Neural cell (in vitro differentiated cells): ENCODE results near the gene UHRF2. TPM values are rescaled to one million over a fixed set of nuclear protein-coding genes. Genes with fewer than 3 reads are reported as not detected.

Experiments used
- H2AFZ ChIP-seq: fragments of 200-600, 300-800 bp; sonication (generic), shearing (Covaris generic); 2 replicates; pipeline ENCODE4 v1.6.0; 2014; ENCODE audit warnings: low read depth, mild to moderate bottlenecking, antibody characterized with exemption, low read length, moderate library complexity
- H3F3A ChIP-seq: fragments of 200-600 bp; shearing (Covaris generic); 2 replicates; pipeline ENCODE4 v1.6.1; 2016; ENCODE audit warnings: mild to moderate bottlenecking, moderate library complexity, mixed read lengths, antibody characterized with exemption, low read length; ENCODE audit not compliant: insufficient read depth, poor library complexity, severe bottlenecking
- H3K27ac ChIP-seq: fragments of 200-600, 300-800 bp; sonication (generic), shearing (Covaris generic); 2 replicates; pipeline ENCODE4 v1.5.1; 2014; ENCODE audit warnings: mild to moderate bottlenecking, low read length, moderate library complexity
- H3K27me3 ChIP-seq: fragments of 300-800, 200-600 bp; sonication (generic), shearing (Covaris generic); 2 replicates; pipeline ENCODE4 v1.6.0; 2014; ENCODE audit warnings: mild to moderate bottlenecking, low read depth, low read length, moderate library complexity; ENCODE audit not compliant: insufficient read depth
- H3K36me3 ChIP-seq: fragments of 300-800, 200-600 bp; sonication (generic), shearing (Covaris generic); 2 replicates; pipeline ENCODE4 v1.5.1; 2014; ENCODE audit warnings: mild to moderate bottlenecking, antibody characterized with exemption, low read length, moderate library complexity; ENCODE audit not compliant: insufficient read depth
- H3K4me2 ChIP-seq: fragments of 300-800, 200-600 bp; sonication (generic), shearing (Covaris generic); 2 replicates; pipeline ENCODE4 v1.6.0; 2014; ENCODE audit warnings: mild to moderate bottlenecking, low read length
- H3K4me3 ChIP-seq: fragments of 300-800, 200-600 bp; sonication (generic), shearing (Covaris generic); 2 replicates; pipeline ENCODE4 v1.5.1; 2014; ENCODE audit warnings: mild to moderate bottlenecking, low read length, moderate library complexity
- H3K79me2 ChIP-seq: fragments of 200-600 bp; shearing (Covaris generic); replicated peaks from 2 replicates; pipeline ENCODE4 v1.6.0; 2014; ENCODE audit warnings: mild to moderate bottlenecking, low read length, moderate library complexity; ENCODE audit not compliant: insufficient read depth
- H3K9ac ChIP-seq: fragments of 300-800, 200-600 bp; sonication (generic), shearing (Covaris generic); 2 replicates; pipeline ENCODE4 v1.6.1; 2016; ENCODE audit warnings: mild to moderate bottlenecking, low read length, mixed read lengths
- H3K9me2 ChIP-seq: fragments of 200-600 bp; shearing (Covaris generic); 2 replicates; pipeline ENCODE4 v1.6.1; 2016; ENCODE audit warnings: mild to moderate bottlenecking, low read length, mixed read lengths; ENCODE audit not compliant: insufficient read depth
- H3K9me3 ChIP-seq: fragments of 200-600, 300-800 bp; sonication (generic), shearing (Covaris generic); 2 replicates; pipeline ENCODE4 v1.6.1; 2016; ENCODE audit warnings: mild to moderate bottlenecking, mixed run types, low read length, moderate library complexity, mixed read lengths
- H4K20me1 ChIP-seq: fragments of 200-600 bp; shearing (Covaris generic); 2 replicates; pipeline ENCODE4 v1.6.1; 2016; ENCODE audit warnings: mild to moderate bottlenecking, mixed run types; ENCODE audit not compliant: insufficient read depth
- CTCF ChIP-seq: fragments of 450-650 bp; IDR thresholded peaks from 2 replicates; pipeline ENCODE4 v1.5.1; 2014; ENCODE audit warnings: antibody characterized with exemption, mild to moderate bottlenecking, moderate library complexity; ENCODE audit not compliant: poor library complexity, severe bottlenecking
- EP300 ChIP-seq: fragments of 450-650 bp; conservative IDR thresholded peaks from 2 replicates; pipeline ENCODE4 v1.6.1; 2014; ENCODE audit warnings: antibody characterized with exemption, mild to moderate bottlenecking, moderate library complexity; ENCODE audit not compliant: poor library complexity, severe bottlenecking
- EZH2 ChIP-seq: fragments of 200-600, 300-800 bp; shearing (Covaris generic), sonication (generic); IDR thresholded peaks from 2 replicates; pipeline ENCODE4 v1.6.1; 2014; ENCODE audit warnings: antibody characterized with exemption, low read length, borderline replicate concordance, mild to moderate bottlenecking; ENCODE audit not compliant: insufficient read depth, poor library complexity, severe bottlenecking
- MXI1 ChIP-seq: fragments of 450-650 bp; conservative IDR thresholded peaks from 2 replicates; pipeline ENCODE4 v1.6.1; 2014; ENCODE audit warnings: antibody characterized with exemption, mild to moderate bottlenecking; ENCODE audit not compliant: poor library complexity, severe bottlenecking
- POLR2AphosphoS5 ChIP-seq: IDR thresholded peaks from 2 replicates; pipeline ENCODE4 v1.6.1; 2012
- RAD21 ChIP-seq: fragments of 450-650 bp; conservative IDR thresholded peaks from 2 replicates; pipeline ENCODE4 v1.6.1; 2014; ENCODE audit warnings: antibody characterized with exemption, mild to moderate bottlenecking, moderate library complexity
- REST ChIP-seq: IDR thresholded peaks from 2 replicates; pipeline ENCODE4 v1.6.1; 2012; ENCODE audit warnings: borderline replicate concordance
- SMC3 ChIP-seq: fragments of 450-650 bp; conservative IDR thresholded peaks from 2 replicates; pipeline ENCODE4 v1.6.1; 2014; ENCODE audit warnings: antibody characterized with exemption, mild to moderate bottlenecking, moderate library complexity; ENCODE audit not compliant: poor library complexity
- TAF1 ChIP-seq: IDR thresholded peaks from 2 replicates; pipeline ENCODE4 v1.6.1; 2012; ENCODE audit warnings: low read depth
- polyA plus RNA-seq: library from polyadenylated mRNA; depleted of rRNA; stranded (reverse); fragments of >200 nt; gene quantifications from 2 replicates; pipeline ENCODE4 v1.2.3, GENCODE V29; 2014

Gene UHRF2
- polyA plus RNA-seq, 1 donor from 2014 or later, result 96.6 TPM

GRCh38 chr9:6495466-6495865 is 82.5 kb downstream of the UHRF2 start:
- Histone ChIP-seq H3K9me3 (no peaks in the 10 kb centered on the region), H3F3A (no peaks in the 10 kb centered on the region), H3K4me3 (no peak overlapping the region), H3K27me3 (no peaks in the 10 kb centered on the region), H3K27ac (no peak overlapping the region), H3K9me2 (no peaks in the 10 kb centered on the region), H2AFZ (no peak overlapping the region), H3K79me2 (peaks cover 9% of the 10 kb centered on the region), H3K4me2 (no peak overlapping the region), H3K9ac (no peak overlapping the region), H3K36me3 (peaks cover 10% of the 10 kb centered on the region), H4K20me1 (no peaks in the 10 kb centered on the region)
- TF ChIP-seq EP300 (no peak), SMC3 (peak; percentile 52), CTCF (peak; percentile 43), RAD21 (peak; percentile 45)

GRCh38 chr9:6498982-6499381 is 86.0 kb downstream of the UHRF2 start:
- Histone ChIP-seq H3K9me3 (no peaks in the 10 kb centered on the region), H3K27ac (no peak overlapping the region), H3K4me3 (no peak overlapping the region), H3K4me2 (no peak overlapping the region), H3K9me2 (no peaks in the 10 kb centered on the region), H3K9ac (no peak overlapping the region), H3K79me2 (no peaks in the 10 kb centered on the region), H3K36me3 (peaks cover 10% of the 10 kb centered on the region), H2AFZ (no peak overlapping the region), H4K20me1 (no peaks in the 10 kb centered on the region), H3K27me3 (no peaks in the 10 kb centered on the region), H3F3A (no peaks in the 10 kb centered on the region)
- no peak for TF ChIP-seq EP300

DNA sequence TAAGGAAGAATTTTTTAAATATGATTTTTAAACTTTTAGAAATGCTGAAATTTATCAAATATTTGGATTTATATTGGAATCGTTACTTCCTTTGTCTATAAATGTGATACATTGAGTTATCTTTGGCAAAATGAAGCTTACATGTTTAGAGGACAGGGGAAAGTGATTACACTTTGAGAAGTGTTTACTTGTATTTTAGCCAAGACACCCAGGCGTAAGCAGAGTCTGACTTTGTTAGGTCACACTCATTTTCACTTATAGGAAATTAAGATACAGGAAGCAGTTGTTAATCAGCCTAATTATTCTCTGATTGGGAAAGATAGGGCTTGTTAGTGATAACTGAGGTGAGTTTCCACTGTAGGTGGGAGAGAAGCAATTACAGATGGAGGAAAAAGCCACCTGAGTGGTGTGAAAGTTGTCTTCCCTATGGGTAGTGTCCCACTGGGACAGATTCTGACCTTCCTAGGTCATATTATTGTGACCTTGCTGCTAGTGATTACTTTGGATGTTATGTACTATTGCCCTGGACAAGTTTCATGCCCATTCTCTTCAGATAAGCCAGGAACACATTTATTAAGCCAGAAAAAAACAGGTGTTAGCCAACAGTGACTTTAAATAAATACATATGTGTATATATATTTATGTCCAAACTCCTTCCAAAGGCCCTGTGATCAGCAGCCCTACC is 88.7 kb downstream of the UHRF2 start:
- Histone ChIP-seq H3K27ac (no peak overlapping the region), H3K27me3 (no peaks in the 10 kb centered on the region), H4K20me1 (no peaks in the 10 kb centered on the region), H3K36me3 (peaks cover 20% of the 10 kb centered on the region), H3K9ac (no peak overlapping the region), H3K79me2 (no peaks in the 10 kb centered on the region), H3K9me3 (no peaks in the 10 kb centered on the region), H3K4me3 (no peak overlapping the region), H3F3A (no peaks in the 10 kb centered on the region), H3K4me2 (no peak overlapping the region), H3K9me2 (no peaks in the 10 kb centered on the region), H2AFZ (no peak overlapping the region)
- TF ChIP-seq TAF1, result no peak
- TF ChIP-seq SMC3, result no peak
- TF ChIP-seq POLR2AphosphoS5, result no peak
- no peak for TF ChIP-seq REST
- no peak for TF ChIP-seq EZH2
- TF ChIP-seq MXI1, result no peak
- no peak for TF ChIP-seq RAD21
- TF ChIP-seq EP300, result no peak
- no peak for TF ChIP-seq CTCF
